HL-60 (cell line): Measurements from ENCODE around the gene SPI1.

Experiments
- DNase-seq, 2 experiments: peaks; one replicate each; pipeline ENCODE4 v3.0.0-alpha.2; 2010 to 2020; ENCODE audit warnings: low read depth in 1 of 2, low spot score in 1 of 2
- H3K27ac ChIP-seq: fragments of 250-450 bp; sonication (Bioruptor Pico); replicated peaks from 2 replicates; pipeline ENCODE4 v1.5.1; 2020; ENCODE audit warnings: mild to moderate bottlenecking, moderate library complexity
- H3K27me3 ChIP-seq: fragments of 250-450 bp; sonication (Bioruptor Pico); 2 replicates; pipeline ENCODE4 v1.5.1; 2021; ENCODE audit warnings: mild to moderate bottlenecking, moderate library complexity; ENCODE audit not compliant: insufficient read depth, poor library complexity, severe bottlenecking
- H3K4me3 ChIP-seq: replicated peaks from 2 replicates; pipeline ENCODE4 v1.5.1; 2011; ENCODE audit warnings: mild to moderate bottlenecking, control low read depth, low read length; ENCODE audit not compliant: insufficient read depth
- GABPA ChIP-seq: IDR thresholded peaks from 2 replicates; pipeline ENCODE4 v1.6.1; 2012; ENCODE audit warnings: low read depth
- POLR2AphosphoS5 ChIP-seq: IDR thresholded peaks from 2 replicates; pipeline ENCODE4 v1.6.1; 2012; ENCODE audit warnings: low read depth
- REST ChIP-seq: IDR thresholded peaks from 2 replicates; pipeline ENCODE4 v1.6.1; 2012; ENCODE audit warnings: low read depth; ENCODE audit not compliant: insufficient replicate concordance
- SPI1 ChIP-seq: IDR thresholded peaks from 2 replicates; pipeline ENCODE4 v1.6.1; 2012; ENCODE audit warnings: low read depth, mild to moderate bottlenecking, borderline replicate concordance
- TF ChIP-seq, protein P1 (sequence below): IDR thresholded peaks from one replicate; pipeline ENCODE4 v1.5.1; 2011; ENCODE audit warnings: low read length, control low read depth, inconsistent platforms; ENCODE audit not compliant: insufficient read depth

Gene SPI1

DNA sequence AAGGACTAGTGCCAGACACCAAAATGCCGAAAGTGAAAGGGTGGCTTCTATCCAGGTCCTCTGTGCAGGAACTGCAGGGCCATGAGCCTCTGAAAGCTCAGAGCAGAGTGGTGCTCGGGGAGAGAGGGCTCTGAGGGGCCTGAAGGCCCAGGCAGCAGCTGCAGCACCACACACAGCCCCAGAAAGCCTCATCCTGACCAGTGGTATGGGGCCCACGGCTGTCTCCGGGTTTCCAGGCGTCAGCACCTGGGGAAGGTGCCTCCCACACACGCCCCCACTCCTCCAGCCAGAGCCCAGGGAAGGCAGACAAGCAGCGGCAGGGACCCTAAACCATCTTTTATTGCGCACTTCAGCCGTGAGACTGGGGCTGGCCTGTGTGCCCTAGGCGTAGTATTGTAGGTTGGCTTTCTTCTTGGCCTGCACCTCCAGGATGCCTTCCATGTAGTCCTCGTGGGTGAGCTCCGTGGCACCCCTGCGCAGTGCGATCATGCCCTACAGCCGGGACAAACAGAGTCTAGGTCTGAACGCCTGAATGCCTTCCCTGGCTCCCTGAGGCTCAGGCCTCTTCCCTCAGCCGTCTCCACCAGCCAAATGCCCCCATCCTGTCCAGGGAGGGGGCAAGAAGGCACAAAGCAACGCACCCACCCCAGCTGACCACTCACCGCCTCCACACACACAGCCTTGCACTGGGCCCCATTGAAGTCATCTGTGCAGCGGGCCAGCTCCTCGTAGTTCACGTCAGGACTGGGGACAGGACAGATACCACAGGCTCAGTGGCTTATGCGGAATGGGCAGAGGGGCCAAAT lies 40.3 kb upstream of the SPI1 start:
- H3K27me3 ChIP-seq: no peaks in the 10 kb centered on the region
- no peak overlapping the region for H3K4me3 ChIP-seq
- TF ChIP-seq SPI1: no peak
- TF ChIP-seq REST: no peak
- TF ChIP-seq GABPA: no peak
- TF ChIP-seq, protein P1, sequence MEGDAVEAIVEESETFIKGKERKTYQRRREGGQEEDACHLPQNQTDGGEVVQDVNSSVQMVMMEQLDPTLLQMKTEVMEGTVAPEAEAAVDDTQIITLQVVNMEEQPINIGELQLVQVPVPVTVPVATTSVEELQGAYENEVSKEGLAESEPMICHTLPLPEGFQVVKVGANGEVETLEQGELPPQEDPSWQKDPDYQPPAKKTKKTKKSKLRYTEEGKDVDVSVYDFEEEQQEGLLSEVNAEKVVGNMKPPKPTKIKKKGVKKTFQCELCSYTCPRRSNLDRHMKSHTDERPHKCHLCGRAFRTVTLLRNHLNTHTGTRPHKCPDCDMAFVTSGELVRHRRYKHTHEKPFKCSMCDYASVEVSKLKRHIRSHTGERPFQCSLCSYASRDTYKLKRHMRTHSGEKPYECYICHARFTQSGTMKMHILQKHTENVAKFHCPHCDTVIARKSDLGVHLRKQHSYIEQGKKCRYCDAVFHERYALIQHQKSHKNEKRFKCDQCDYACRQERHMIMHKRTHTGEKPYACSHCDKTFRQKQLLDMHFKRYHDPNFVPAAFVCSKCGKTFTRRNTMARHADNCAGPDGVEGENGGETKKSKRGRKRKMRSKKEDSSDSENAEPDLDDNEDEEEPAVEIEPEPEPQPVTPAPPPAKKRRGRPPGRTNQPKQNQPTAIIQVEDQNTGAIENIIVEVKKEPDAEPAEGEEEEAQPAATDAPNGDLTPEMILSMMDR: no peak
- no peak for TF ChIP-seq POLR2AphosphoS5
- H3K27ac ChIP-seq: no peak overlapping the region
- DNase-seq: no peak

DNA sequence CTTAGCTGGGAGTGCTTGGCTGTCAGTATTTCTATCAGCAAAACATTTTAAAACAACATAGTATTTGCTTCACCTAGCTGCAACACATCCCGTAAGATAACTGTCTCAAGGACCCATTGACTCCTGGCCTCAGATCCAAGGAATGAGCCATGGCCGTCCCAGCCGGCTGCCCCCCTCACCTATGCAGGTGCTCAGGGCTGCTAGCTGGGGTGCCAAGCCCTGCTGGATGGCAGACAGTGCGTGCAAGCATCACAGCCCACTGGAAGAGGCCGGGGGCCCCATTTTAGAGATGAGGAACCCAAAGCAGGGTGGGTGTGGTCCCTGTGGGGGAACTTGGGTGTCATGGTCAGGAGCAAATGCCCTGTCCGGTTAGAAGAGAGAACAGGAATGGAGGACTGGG lies 39.4 kb upstream of the SPI1 start:
- no peak overlapping the region for H3K27ac ChIP-seq
- H3K27me3 ChIP-seq: no peaks in the 10 kb centered on the region
- H3K4me3 ChIP-seq: no peak overlapping the region
- DNase-seq: no peak
- TF ChIP-seq REST (no peak), SPI1 (no peak)

GRCh38 chr11:47415949-47416472 lies 37.7 kb upstream of the SPI1 start:
- no peaks in the 10 kb centered on the region for H3K27me3 ChIP-seq
- H3K27ac ChIP-seq: no peak overlapping the region
- no peak for TF ChIP-seq POLR2AphosphoS5
- TF ChIP-seq, protein P1: no peak
- TF ChIP-seq REST: no peak
- no peak for TF ChIP-seq GABPA
- TF ChIP-seq SPI1: no peak
- no peak overlapping the region for H3K4me3 ChIP-seq
- no peak for DNase-seq
